Sigmoid colon (tissue), 7 donors: ENCODE data around the gene TUBD1. TPM values are rescaled to one million over a fixed set of nuclear protein-coding genes. Genes with fewer than 3 reads are reported as not detected.
"Not testable (repeated sequence)": the region's sequence is repeated elsewhere in the genome, so short reads cannot be mapped to it uniquely, and the experiment has no call there.

Experiments used
- DNase-seq: peaks from one replicate; pipeline ENCODE4 v3.0.0-alpha.2; 2019
- H3K27ac ChIP-seq, 4 donors: fragments of 200-600 bp; sonication (generic); one replicate each; pipeline ENCODE4 v1.5.1; 2016 to 2019; ENCODE audit warnings: mild to moderate bottlenecking in 1 of 4
- H3K27me3 ChIP-seq, 3 donors: fragments of 200-600 bp; sonication (generic); one replicate each; pipeline ENCODE4 v1.5.1; 2019; ENCODE audit warnings: mild to moderate bottlenecking in 1 of 3
- H3K36me3 ChIP-seq, 4 donors: fragments of 200-600 bp; sonication (generic); one replicate each; pipeline ENCODE4 v1.5.1; 2016 to 2019
- H3K4me1 ChIP-seq, 4 donors: fragments of 200-600 bp; sonication (generic); one replicate each; pipeline ENCODE4 v1.5.1; 2017 to 2019
- H3K4me3 ChIP-seq, 4 donors: fragments of 200-600 bp; sonication (generic); one replicate each; pipeline ENCODE4 v1.5.1; 2017 to 2019; ENCODE audit warnings: mild to moderate bottlenecking in 2 of 4, moderate library complexity in 1 of 4
- H3K9me3 ChIP-seq, 4 donors: fragments of 200-600 bp in 3 of 4; sonication (generic) in 3 of 4; one replicate each; pipeline versions ENCODE4 v1.5.1 to v1.6.1; 2013 to 2019
- CTCF ChIP-seq, 4 experiments: fragments of 450-650 bp in 3 of 4; fragments of 200-600 bp in 1 of 4; IDR thresholded peaks; one replicate each; pipeline ENCODE4 v1.5.1; 2016 to 2019; ENCODE audit warnings: antibody characterized with exemption in 4 of 4, mild to moderate bottlenecking in 3 of 4, moderate library complexity in 2 of 4
- EP300 ChIP-seq, 4 donors: sonication (generic); formaldehyde crosslinking; IDR thresholded peaks; one replicate each; pipeline ENCODE4 v1.6.1; 2017; ENCODE audit warnings: antibody characterized with exemption in 4 of 4
- POLR2A ChIP-seq, 2 donors: fragments of 450-650 bp; IDR thresholded peaks; one replicate each; pipeline ENCODE4 v1.6.1; 2016; ENCODE audit warnings: antibody characterized with exemption in 2 of 2, mild to moderate bottlenecking in 2 of 2, moderate library complexity in 2 of 2
- POLR2AphosphoS5 ChIP-seq, 4 donors: sonication (generic); formaldehyde crosslinking; IDR thresholded peaks; one replicate each; pipeline ENCODE4 v1.6.1; 2017; ENCODE audit warnings: antibody characterized with exemption in 4 of 4
- WGBS, 2 donors: extraction: QIAGEN DNeasy Blood & Tissue Kit; methylation state at CpG; one replicate each; pipeline ENCODE4 v1.1.7; 2013; 5-methylcytosine and 5-hydroxymethylcytosine counted together
- intact Hi-C: fragments of 100-400 bp; cut with DNase I; formaldehyde crosslinking; loops from one replicate; pipeline ENCODE4 v1.15.1; 2023
- polyA plus RNA-seq, 3 donors: library from polyadenylated mRNA; stranded (reverse); fragments of 200-250 nt; gene quantifications; one replicate each; pipeline ENCODE4 v1.2.3, GENCODE V29; 2013
- total RNA-seq, 4 donors: library from RNA; depleted of rRNA; stranded (reverse); fragments of >200 nt; gene quantifications; one replicate each; pipeline ENCODE4 v1.1.0, GENCODE V29; 2016
- donor health status: healthy with polysubstance abuse.
- donor health status: Bipolar disorder and iron deficiency.
- donor health status: healthy.

Gene TUBD1
- total and polyA plus RNA-seq, 7 donors: 3.9 to 23.2 (median 13.8) TPM

GRCh38 chr17:59829217-59830006 is 63.3 kb downstream of the TUBD1 start:
- Histone ChIP-seq H3K27ac (peak overlapping the region; percentile 71 to 94 (median 78)), H3K36me3 (no peaks in the 10 kb centered on the region), H3K4me3 (no peak overlapping the region), H3K4me1 (peaks cover 0 to 83% (median 60%) of the 10 kb centered on the region in 4 donors), H3K27me3 (no peaks in the 10 kb centered on the region), H3K9me3 (no peaks in the 10 kb centered on the region)
- intact Hi-C loops: loop anchor here (5.0 kb wide), 1 partner anchor 42 kb away; no protein-coding TSS in a partner anchor
- peak in 2 of 4 donors; percentile 39 to 76 for TF ChIP-seq POLR2AphosphoS5 (IDR thresholded peaks at IDR 0.05)
- peak in 1 of 4 donors; percentile 61 for TF ChIP-seq EP300 (IDR thresholded peaks at IDR 0.05)
- no peak for TF ChIP-seq CTCF (IDR thresholded peaks at IDR 0.05)
- no peak for DNase-seq
- 2 to 11% methylated on average over 4 of the region's 4 CpGs for WGBS, 2 donors

GRCh38 chr17:59828819-59829216 is 63.9 kb downstream of the TUBD1 start:
- not testable (repeated sequence) for H3K36me3 ChIP-seq, H3K4me3 ChIP-seq, DNase-seq, H3K27me3 ChIP-seq, H3K9me3 ChIP-seq
- intact Hi-C loops: loop anchor here (5.0 kb wide), 1 partner anchor 42 kb away; no protein-coding TSS in a partner anchor
- Histone ChIP-seq H3K27ac (peak overlapping the region; percentile 71 to 94 (median 78)), H3K4me1 (peaks cover 0 to 83% (median 60%) of the 10 kb centered on the region in 4 donors)
- 6 to 40% methylated on average over 7 of the region's 7 CpGs for WGBS, 2 donors

DNA sequence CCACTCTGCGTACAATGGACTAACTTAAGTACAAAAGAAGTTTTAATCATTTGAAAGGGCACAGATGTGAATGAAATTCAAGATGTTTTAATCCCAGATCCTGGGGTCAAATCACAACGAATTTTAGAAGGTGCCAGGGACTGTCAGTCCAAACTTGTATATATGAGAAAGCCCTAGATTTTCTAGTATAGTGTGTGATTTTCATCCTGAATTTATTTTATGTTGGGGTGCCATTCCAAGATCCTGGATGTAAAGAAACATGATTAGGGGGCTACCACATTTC is 64.3 kb downstream of the TUBD1 start:
- DNase-seq: no peak
- H3K27me3 ChIP-seq: no peaks in the 10 kb centered on the region
- no peaks in the 10 kb centered on the region for H3K9me3 ChIP-seq
- no peak for TF ChIP-seq CTCF (IDR thresholded peaks at IDR 0.05)
- no peak for TF ChIP-seq POLR2AphosphoS5 (IDR thresholded peaks at IDR 0.05)
- no peak for TF ChIP-seq EP300 (IDR thresholded peaks at IDR 0.05)
- no peak for TF ChIP-seq POLR2A (IDR thresholded peaks at IDR 0.05)
- WGBS, 2 donors: 26 to 53% methylated on average over 2 of the region's 2 CpGs
- intact Hi-C loops: loop anchor here (5.0 kb wide), 1 partner anchor 41 kb away; no protein-coding TSS in a partner anchor
- peak overlapping the region; percentile 71 to 94 (median 78) for H3K27ac ChIP-seq
- peaks cover 0 to 83% (median 60%) of the 10 kb centered on the region in 4 donors for H3K4me1 ChIP-seq
- H3K36me3 ChIP-seq: no peaks in the 10 kb centered on the region
- no peak overlapping the region for H3K4me3 ChIP-seq

DNA sequence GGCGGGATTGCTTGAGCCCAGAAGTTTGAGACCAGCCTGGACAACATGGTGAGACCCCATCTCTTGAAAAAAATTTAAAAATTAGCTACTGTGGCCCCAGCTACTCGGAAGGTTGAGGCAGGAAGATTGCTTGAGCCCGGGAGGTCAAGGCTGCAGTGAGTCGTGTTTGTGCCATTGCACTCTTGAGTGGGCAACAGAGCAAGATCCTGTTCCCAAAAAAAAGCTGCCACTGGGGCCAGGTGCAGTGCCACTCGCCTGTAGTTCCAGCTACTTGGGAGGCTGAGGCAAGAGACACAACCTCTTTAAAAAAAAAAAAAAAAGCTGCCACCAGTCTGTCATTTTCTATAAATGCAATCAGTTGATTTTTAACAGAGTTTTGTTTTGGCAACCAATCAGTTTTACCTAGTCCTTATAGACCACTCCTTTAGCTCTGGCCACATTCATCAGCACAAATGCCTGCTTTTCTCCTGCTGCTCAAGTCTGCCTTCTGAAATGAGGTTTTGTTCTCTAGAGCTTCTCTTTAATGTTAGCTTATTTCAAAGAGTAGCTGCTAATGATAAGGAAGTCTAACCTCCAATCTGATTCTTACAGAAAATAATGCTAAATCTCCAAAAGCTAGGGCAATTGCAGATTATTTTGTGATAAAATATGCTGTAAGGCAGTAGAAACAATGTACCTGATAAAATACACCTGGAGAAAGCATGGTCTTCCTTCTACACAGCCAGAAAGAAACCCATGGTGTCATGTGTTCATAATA is 64.8 kb downstream of the TUBD1 start:
- no peak for DNase-seq
- intact Hi-C loops: loop anchor here (5.0 kb wide), 1 partner anchor 41 kb away; no protein-coding TSS in a partner anchor
- Histone ChIP-seq H3K4me1 (peaks cover 0 to 79% (median 55%) of the 10 kb centered on the region in 4 donors), H3K9me3 (no peaks in the 10 kb centered on the region), H3K27ac (peak overlapping the region; percentile 71 to 94 (median 78)), H3K36me3 (peaks cover 0 to 1% (median 0%) of the 10 kb centered on the region in 4 donors), H3K27me3 (no peaks in the 10 kb centered on the region), H3K4me3 (no peak overlapping the region)
- TF ChIP-seq POLR2A (IDR thresholded peaks at IDR 0.05): no peak
- whole genome bisulfite sequencing, 2 donors: 36 to 61% methylated on average over 5 of the region's 5 CpGs

GRCh38 chr17:59826706-59827453 is 65.9 kb downstream of the TUBD1 start:
- H3K4me1 ChIP-seq: peaks cover 0 to 69% (median 53%) of the 10 kb centered on the region in 4 donors
- H3K36me3 ChIP-seq: peaks cover 0 to 7% (median 0%) of the 10 kb centered on the region in 4 donors
- intact Hi-C loops: loop anchor here (5.0 kb wide), 1 partner anchor 40 kb away; no protein-coding TSS in a partner anchor
- H3K27ac ChIP-seq: peak overlapping the region; percentile 71 to 94 (median 78)
- DNase-seq: no peak
- TF ChIP-seq POLR2A (IDR thresholded peaks at IDR 0.05): no peak
- no peak for TF ChIP-seq EP300 (IDR thresholded peaks at IDR 0.05)
- no peak for TF ChIP-seq POLR2AphosphoS5 (IDR thresholded peaks at IDR 0.05)
- no peak for TF ChIP-seq CTCF (IDR thresholded peaks at IDR 0.05)
- no peak overlapping the region for H3K4me3 ChIP-seq
- WGBS, 2 donors: 85 to 86% methylated on average over 4 of the region's 4 CpGs
- H3K9me3 ChIP-seq: no peaks in the 10 kb centered on the region
- H3K27me3 ChIP-seq: no peaks in the 10 kb centered on the region
